NCI-H1436 treated with DMSO at 0.1 percent for 48 hours (cell line): ENCODE results near the gene FGF18.

ENCODE experiments used
- DNase-seq: peaks from one replicate; lab custom pipeline; 2025; lab: John Stamatoyannopoulos, UW

FGF18 gene

DNA sequence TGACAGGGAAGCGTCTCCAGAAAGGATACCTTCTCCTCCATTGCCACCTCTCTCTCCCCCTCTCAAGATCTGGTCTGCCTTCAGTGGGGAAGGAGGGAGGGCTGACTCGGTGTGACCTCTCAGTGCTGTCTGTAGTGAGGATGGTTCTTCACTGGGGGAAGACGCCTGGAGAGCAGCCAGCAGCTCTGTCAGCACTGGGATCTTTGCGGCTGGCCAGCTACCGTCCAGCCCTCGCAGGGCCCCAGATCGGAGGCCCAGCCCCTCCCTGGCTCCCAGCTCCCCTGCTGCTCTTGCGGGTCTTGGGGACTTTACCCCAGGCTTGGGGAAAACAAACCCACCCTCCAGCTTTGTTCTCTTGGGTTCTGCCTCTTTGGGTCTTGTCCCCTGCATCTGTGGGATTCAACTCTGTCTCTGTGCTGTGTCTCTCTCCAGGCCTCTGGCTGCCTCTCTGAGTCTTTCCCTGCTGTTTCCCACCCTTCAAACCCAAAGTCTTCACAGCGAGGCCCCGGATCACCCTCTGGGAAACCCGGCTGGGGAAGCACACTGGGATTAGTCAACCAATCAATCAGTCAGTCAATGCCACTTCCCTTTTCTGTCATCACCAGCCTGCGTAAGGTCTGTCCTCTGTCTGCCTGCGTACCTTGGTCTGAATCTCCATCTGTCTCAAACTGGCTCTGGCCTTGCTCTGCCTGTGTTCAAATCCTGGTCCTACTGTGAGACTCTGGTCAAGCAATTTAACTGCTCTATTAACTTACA lies 23.0 kb downstream of the FGF18 start:
- DNase-seq, result no peak

DNA sequence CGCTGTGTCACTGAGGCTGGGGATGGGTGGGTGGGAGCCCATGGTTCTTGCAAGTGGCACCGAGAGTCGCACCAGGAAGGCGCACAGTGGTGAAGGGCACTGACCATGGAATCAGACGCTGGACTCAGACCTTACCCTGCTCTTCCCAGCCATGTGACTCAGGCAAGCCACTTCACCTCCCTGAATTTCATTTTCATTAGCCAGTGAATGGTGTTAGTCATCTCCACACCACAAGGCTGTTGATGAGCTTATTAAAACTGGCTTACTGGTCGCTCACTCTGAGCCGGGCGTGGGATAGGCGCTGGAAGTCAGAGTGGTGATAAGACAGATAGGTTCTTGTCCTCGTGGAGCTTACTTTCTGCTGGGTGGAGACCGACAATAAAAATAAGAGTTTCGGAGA lies 25.1 kb downstream of the FGF18 start:
- DNase-seq, result no peak

DNA sequence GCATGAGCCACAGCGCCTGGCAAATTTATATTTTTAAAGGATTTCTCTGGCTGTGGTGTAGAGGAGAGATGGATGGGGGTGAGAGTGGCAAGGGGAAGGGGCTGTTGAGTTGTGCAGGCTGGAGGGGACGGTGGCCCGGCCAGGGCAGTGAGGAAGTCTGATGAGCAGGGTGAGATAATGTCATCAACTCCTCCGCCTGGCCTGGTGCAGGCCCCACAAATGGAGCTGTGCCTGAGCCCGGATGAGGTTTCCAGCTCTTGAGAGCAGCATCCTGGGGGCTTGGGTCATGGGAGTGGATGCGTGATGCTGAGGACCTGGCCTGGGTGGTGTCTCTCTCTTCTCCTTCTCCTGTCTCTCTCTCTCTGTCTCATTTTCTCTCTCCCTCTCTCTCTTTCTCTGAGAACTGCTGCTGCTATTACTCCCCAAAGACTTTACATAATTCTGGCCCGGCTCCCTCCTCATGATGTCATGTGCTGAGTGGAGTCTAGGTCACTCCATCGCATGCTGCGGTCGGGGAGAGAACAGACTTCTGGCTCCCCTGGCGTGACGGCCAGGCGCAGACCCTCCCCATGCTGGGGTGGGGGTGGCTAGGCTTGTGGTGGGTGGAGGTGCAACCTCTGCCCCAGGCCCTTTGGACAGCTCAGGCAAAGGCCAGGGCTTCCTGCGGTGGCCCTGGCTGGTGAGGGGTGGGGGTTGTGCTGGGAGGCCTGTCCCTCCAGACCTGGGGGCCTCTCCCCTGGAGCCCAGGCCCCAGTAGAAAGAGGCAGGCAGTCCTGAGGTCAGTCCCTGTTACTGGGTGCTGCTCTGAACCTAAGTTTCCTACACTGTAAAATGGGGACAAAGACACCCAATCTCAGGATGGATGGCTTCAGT lies 26.4 kb downstream of the FGF18 start:
- no peak for DNase-seq

DNA sequence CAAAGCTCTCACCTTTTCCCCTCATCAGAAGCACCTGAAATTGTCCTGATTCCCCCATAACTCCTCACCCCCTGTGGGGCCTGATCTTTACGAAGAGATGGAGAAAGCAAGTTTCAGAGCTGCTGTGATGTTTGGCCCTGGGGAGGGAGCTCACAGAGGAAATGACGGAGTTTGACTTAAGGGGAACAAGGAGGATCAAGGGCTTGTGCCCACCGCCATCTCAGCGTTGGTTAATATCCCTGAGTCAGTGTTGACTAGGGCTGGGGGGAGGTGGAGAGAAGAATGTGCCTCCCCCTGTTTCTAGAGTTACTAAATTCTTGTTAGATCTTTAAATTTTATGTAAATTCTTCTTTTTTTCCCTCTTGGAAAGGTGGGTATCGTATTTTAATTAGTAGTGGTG lies 27.8 kb downstream of the FGF18 start:
- DNase-seq, result no peak

DNA sequence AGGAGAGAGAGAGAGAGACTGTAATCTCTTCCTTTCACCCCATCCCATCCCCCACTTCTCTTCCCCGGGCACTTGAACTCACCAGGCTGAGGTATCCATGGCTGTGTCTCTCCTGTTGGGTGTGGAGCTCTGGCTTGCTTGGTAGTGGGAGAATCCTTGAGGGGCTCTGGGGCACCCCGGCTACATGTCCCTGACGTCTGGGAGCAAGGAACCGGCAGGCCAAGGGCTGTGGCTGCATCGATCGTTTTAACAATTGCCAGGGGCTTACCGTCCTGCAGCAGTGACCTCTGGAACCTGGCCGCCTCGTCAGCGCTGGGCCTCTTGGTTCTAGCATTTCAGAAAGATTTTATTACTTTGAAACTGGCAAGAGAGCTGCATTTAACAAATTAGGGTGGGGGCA lies 30.0 kb downstream of the FGF18 start:
- no peak for DNase-seq

DNA sequence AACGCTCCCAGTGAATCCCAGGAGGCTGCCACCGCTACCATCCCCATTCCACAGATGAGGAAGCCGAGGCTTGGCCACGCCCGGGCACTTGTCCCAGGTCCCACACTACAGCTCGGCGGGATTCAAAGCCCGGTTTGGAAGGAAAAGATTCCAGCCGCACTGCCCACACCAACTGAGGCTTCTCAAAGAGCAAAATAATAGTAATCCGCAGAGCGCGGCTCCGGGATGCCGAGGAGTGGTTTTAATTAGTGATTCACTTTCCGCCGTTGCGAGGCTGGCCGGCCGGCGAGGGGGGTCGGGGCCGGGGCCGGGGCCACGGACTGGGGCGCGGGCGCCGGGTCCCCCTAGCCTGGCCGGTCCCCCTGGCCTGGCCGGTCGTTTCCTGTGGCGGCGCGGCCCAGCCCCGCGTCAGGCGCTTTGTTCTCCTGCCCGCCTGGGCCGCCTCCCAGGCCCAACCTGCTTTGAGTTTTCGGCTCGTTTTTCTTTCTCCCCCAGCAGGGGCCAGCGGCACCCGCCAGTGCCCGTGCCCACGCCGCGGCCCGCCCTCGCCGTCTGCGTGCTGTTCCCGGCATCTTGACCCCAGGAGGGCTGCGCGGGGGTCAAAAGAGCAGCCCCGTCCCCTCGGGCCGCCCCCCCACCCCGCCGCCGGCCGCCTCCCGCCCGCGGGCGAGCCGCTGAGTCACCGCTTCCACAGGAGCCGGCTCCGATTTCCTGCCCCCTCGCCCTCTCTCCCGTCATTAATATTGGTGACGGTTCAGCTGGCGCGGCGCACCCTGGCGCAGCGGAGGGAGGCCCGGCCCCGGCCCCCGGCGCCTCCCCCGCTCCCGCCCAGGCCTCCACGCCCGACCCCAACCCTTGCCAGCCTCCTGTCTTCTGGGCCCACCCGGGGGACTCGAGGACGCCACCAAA lies 31.2 kb downstream of the FGF18 start:
- no peak for DNase-seq

DNA sequence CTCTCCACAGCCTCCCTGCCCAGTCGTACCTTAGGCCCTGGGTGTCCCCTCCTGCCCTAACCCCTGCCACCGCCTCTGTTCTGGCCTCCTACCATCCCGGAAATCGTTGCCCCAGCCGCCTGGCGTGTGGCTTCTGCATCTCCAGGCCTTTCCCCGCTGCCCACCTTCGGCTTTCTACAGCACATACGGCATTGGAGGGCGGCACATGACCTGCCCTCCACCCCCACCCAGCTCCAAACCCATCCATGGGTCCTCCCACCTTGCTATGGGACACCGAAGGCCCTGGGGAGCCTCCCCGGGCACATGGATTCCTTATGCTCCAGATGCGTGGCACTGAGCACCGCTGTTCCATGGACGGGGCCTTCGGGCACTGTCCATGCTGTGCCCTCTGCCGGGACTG lies 32.0 kb downstream of the FGF18 start:
- no peak for DNase-seq

DNA sequence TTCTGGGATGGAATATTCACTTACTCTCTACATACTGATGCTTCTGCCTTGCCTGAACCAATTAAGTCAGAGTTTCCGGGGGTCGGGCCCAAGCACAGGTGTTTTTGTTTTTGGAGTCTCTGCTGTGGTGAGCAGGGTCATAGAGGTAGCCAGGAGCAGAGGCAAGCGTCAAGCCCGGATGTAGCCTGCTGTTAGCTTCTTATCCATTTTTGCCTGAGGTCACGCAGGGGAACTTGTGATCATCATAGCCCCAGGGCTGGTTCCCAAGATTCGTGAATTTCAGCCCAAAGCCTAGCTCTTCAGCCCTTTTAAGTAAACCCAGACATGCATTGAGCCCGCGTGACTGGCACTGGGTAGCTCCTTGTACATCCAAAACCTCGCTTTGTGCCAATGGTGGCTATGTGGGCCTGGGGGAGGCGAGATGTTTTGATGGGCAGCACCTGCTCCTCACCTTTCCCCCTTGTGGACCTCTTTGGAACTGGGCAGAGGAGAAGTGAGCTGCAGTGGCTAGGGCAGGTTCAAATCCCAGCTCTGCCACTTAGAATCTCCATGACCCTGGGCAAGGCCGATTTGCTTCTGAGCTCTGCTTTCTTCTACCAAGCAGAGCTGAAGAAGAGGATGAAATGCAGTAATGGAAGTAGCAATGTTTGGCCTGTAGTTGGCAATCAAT lies 33.7 kb downstream of the FGF18 start:
- DNase-seq, result no peak

DNA sequence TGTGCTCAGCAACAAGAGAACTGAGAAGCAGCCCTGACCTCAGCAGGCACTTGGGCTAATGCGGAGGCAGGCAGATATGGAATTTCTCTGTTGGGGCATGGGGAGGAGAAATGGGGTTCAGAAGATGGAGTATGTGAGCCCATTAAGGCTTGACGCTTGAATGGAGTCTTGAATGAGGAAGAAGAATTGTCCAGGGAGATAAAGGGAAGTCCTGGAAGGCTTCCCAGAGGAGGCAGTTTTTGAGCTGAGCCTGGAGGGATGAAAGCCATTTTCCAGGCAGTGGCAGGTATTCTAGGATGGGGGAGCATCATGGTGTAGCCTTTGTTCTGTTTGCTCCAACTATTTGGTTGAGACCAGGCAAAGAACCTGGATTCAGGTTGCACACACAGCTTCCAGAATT lies 34.5 kb downstream of the FGF18 start:
- no peak for DNase-seq

DNA sequence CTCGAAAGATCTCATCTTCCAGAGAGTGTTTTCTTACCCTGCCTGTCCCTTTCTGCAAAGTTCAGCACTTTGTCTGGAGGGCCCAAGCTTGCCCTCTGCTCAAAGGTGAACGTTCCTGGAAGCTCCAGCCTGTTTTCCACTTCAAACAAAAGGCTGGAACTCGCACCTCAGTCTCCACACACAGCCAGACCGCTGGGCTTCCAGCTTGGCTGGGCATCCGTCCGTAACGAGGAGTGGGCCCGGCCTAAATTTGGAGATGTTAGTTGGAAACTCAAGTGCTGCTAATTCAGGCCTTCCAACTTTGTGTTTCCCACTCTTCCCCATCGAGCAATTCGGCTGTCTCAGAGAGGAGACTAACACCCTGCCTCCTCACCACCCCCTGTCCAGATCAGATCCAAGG lies 35.1 kb downstream of the FGF18 start:
- DNase-seq, result no peak

DNA sequence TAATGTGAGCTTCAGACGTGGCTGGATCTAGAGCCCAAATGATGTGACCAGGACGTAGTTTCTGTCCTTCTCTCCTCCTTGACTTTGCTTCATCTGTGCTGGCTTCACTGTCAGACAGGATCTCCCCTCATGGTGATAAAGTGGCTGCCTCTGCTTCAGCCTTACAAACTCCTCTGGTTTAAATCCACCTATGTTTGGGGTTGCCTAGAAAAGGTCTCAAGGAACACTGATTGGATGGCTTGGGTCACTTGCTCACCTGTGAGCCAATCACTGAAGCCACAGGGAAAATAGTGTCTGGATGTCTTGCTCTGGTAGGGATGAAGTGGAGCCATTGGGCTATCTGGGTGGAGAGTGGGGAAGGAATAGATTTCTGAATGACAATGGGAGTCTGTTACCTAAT lies 36.1 kb downstream of the FGF18 start:
- DNase-seq, result no peak

DNA sequence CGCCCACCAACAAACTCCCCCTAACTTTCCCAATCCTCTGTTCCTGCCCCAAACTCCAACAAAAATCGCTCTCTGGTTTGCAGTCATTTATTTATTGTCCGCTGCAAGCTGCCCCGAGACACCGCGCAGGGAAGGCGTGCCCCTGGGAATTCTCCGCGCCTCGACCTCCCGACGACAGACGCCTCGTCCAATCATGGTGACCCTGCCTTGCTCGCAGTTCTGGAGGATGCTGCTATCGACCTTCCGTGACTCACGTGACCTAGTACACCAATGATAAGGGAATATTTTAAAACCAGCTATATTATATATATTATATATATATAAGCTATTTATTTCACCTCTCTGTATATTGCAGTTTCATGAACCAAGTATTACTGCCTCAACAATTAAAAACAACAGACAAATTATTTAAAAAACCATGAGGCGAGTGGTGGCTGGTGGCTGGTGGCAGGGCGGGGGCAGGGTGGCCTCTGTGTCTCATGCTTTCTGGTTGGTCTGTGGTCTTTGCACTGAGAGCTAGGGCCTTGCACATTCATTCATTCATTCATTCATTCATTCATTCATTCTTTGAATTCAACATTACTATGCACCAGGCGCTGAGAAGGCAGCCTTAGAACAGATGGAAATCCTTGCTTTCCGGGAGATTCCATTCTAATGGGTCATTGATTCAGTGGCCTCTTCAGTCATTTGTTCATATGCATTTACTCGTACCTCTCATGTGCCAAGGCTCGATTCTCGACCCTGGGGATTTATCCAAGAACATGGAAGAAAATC lies 37.9 kb downstream of the FGF18 start:
- no peak for DNase-seq

DNA sequence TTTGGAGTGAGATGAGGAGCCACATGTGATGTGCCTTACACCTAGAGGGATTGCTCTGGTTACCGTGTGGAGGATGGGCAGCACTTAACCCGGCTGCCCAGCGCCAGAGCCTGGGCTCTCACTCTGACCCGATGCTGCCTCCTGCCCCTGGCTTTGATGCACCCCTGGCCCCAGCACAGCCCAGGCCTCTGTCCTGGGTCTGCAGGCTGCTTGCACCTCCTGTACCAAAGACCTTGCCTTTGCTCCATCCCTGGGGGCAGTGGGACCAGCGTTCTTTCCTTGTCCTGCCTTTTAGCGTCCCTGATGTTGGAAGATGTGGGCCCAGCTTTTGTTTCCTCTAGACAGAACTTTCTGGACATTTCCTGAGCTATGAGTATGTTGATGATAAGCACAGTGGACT lies 40.4 kb downstream of the FGF18 start:
- no peak for DNase-seq

DNA sequence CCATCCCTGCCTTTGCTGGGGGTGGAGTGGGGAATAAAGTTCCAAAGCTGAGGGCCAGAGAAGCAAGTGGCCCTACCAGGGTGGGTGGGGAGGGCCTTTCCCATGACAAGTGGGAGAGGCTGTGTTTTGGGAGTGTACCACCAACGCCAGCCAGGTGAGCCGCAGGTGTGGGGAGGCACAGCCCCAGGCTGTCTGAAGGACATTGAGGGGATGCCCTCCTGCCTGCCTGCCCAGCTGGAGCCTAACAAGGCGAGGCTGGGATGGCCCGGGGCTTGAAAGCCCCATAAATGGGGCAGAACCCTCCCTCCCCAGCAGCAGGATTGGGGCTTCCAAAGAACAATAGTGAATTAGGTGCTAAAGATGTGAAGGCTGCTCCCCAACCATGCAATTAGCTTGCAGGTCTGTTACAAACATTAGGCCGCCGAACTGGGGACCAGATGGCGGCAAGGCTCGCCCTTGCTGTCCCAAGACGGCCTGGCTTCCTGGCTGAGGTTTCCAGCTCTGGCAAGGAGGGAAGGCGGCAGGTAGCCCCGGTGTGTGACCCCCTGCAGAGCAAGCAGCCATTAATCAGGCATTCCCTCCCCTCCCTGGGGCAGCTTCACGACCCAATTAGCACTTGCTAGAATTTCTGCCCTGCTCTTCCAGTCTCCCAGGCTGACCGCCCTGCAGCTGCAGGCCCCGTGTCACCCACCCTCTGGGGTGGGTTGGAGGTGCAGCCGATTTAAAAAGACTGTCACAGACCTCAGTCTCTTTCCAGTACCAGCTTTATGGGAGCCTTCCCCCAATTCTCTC lies 42.9 kb downstream of the FGF18 start:
- no peak for DNase-seq

DNA sequence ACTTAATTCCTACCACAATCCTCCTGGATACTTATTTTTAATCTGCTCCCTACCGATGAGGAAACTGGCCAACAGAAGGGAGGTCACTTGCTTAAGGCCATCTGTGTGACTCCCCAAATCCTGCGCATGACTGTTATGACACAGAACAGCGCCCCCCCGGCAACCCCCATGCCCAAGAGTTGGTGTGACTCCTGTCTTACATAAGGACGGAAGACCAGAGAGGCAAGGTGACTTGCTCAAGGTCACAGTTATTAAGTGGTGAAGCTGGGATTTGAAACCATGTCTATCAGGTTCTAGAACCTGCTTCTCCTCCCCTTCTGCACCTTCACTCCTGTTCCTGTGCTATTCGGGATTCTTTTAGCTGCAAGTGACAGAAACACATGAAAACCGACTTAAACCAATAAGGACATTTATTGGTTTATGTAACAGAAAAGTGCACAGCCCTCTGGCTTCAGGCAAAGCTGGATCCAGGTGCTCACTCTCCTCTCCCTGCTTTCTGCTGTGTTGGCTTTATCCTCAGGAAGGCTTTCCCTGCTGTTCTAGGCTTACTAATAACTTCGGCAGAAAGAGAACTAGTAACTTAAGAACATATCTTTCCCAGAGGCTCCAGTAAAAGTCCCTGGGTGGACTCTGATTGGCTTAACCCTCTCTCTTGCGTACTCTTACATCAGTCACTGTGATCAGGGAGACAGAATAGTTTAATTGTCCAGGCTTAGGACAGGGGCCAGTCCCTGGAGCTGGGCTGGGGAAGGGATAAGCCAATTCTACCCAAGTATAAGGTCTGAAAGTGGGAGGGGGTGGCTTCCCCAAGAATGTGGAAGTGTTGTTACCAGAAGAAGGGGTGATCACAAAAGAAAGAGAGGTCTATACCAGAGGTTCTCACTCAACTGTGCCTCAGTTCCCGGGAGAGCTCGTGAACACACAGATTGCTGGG lies 43.7 kb downstream of the FGF18 start:
- no peak for DNase-seq

DNA sequence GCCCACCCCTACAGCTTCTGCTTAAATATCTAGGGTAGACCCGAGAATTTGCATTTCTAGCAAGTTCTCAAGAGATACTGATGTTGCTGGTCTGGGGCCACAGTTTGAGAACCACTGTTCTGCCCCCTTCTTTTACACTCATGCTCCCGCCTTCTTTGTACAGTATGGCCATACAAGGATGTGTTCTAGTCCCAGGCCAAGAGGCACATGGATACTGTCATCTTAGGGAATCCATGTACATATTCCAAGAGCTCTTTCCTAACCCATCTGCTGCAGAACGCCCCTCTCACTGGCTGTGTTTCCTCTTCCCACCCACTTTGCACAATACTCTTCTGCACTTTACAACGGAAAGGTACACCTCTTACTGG lies 44.4 kb downstream of the FGF18 start:
- DNase-seq, result no peak

DNA sequence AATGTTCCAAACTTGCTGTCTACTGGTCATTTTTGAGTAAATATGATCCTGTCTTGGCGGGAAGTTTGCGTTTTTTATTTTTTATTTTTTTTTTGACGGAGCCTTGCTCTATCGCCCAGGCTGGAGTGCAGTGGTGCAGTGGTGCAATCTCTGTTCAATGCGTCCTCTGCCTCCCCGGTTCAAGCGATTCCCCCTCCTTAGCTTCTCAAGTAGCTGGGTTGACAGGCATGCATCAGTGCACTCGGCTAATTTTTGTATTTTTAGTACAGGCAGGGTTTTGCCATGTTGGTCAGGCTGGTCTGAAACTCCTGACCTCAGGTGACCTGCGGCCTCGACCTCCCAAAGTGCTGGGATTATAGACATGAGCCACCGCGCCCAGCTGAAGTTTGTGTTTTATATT lies 45.4 kb downstream of the FGF18 start:
- no peak for DNase-seq

DNA sequence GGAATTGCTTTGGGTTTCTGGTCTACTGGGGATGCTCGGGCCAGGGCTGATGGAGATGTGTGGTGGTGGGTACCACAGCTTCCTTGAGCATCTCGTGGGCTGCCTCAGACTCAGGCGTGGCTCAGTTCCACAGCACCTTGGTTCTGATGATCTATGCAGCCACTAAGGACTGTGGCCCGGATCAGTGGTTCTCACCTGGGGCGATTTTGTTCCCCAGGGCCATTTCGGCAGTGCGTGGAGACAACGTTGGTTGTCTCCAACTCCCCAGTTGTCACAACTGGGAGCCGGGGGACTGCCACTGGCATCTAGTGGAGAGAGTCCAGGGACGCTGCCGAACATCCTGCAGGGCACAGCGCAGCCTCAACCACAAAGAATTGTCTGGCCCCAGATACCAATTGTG lies 47.7 kb downstream of the FGF18 start:
- no peak for DNase-seq

DNA sequence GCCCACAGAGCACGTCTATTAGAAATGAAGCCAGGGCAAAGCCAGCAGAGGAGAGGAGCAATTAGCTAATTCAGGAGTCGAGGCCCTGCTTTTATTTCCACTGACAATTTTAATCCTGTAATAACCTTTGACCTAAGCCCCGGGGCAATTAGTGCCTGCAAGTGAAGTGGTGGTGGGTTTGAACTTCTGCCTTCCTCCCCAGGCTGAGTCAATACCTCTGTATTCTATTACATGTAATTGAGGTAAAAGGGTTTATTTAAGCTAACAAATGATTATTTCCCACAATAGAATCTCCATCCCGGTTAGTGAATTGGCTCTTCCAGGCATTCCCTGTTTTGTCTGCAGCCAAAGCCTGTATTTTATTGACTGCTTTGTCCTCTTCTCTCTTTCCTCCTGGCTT lies 49.9 kb downstream of the FGF18 start:
- DNase-seq, result no peak
